RWPE2 (cell line): ENCODE measurements around the gene CACNA1A.
"Not testable (repeated sequence)": the region's sequence is repeated elsewhere in the genome, so short reads cannot be mapped to it uniquely, and the experiment has no call there.

Experiments
- ATAC-seq: fragments of 200-7000 bp; cut with Tn5 transposase; 3 replicates; pipeline ENCODE4 v1.9.1; 2021; ENCODE audit warnings: low read depth
- DNase-seq: peaks from one replicate; pipeline ENCODE4 v3.0.0-alpha.2; 2020; ENCODE audit warnings: low spot score
- H3K27ac ChIP-seq: fragments of 450-650 bp; 2 replicates; pipeline ENCODE4 v1.5.1; 2017; ENCODE audit warnings: mild to moderate bottlenecking; ENCODE audit not compliant: poor library complexity, severe bottlenecking
- H3K27me3 ChIP-seq: fragments of 250-450 bp; sonication (Bioruptor Pico); 2 replicates; pipeline ENCODE4 v1.5.1; 2021; ENCODE audit warnings: mild to moderate bottlenecking, moderate library complexity; ENCODE audit not compliant: insufficient read depth, poor library complexity, severe bottlenecking
- H3K36me3 ChIP-seq: fragments of 250-450 bp; sonication (Bioruptor Pico); 2 replicates; pipeline ENCODE4 v1.5.1; 2020; ENCODE audit warnings: low read depth, mild to moderate bottlenecking, moderate library complexity
- H3K4me1 ChIP-seq: fragments of 250-450 bp; sonication (Bioruptor Pico); 2 replicates; pipeline ENCODE4 v1.5.1; 2021; ENCODE audit warnings: mild to moderate bottlenecking, moderate library complexity; ENCODE audit not compliant: insufficient read depth, poor library complexity, severe bottlenecking
- H3K4me3 ChIP-seq: fragments of 250-450 bp; sonication (Bioruptor Pico); 2 replicates; pipeline ENCODE4 v1.5.1; 2021; ENCODE audit warnings: mild to moderate bottlenecking, moderate library complexity; ENCODE audit not compliant: severe bottlenecking
- H3K9me3 ChIP-seq: fragments of 250-450 bp; sonication (Bioruptor Pico); 2 replicates; pipeline ENCODE4 v1.5.1; 2021; ENCODE audit warnings: mild to moderate bottlenecking, moderate library complexity; ENCODE audit not compliant: severe bottlenecking
- TF ChIP-seq, protein P1 (sequence below): fragments of 450-650 bp; IDR thresholded peaks from one replicate; pipeline ENCODE4 v1.5.1; 2017; ENCODE audit warnings: mild to moderate bottlenecking, moderate library complexity; ENCODE audit not compliant: poor library complexity, severe bottlenecking

The CACNA1A gene

DNA sequence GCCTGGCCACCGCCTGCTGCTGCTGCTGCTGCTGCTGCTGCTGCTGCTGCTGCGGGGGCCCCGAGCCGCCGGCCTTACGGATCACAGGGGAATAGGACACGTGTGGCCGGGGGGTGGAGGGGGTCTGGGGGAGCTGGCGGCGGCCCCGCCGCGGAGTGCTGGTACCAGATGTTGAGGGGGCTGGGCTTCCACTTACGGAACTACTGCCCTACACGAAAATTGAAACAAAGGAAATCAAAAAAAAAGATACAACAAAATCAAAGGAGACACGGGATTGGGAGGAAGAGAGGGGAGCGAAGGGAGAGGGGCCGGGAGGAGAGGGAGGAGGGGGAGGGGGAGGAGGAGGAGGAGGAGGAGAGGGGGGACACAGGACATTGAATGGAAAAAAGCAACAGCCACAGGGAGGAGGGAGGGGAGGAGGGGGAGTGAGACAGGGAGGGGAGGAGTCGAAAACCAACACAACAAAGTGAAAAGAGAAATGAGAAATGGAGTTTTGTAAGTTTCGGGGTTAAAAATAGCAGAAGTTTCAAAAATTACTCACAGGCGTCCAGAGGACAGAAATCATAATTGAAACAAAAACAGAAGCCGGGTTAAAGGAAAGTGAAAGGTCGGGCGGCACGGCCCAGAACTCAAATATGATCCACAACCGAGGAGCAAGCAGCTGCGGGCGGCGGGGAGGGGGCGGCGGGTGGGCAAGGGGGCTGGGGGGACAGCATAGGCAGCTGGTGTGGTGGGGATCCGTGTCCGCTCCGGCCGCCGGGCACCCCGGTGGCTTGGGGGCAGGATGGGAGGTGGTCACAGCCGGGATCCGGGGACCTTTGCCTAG, 298.2 kb downstream of the CACNA1A start:
- no peaks in the 10 kb centered on the region for H3K36me3 ChIP-seq
- no peaks in the 10 kb centered on the region for H3K9me3 ChIP-seq
- H3K27me3 ChIP-seq, result no peaks in the 10 kb centered on the region
- H3K4me1 ChIP-seq, result no peaks in the 10 kb centered on the region
- TF ChIP-seq, protein P1, sequence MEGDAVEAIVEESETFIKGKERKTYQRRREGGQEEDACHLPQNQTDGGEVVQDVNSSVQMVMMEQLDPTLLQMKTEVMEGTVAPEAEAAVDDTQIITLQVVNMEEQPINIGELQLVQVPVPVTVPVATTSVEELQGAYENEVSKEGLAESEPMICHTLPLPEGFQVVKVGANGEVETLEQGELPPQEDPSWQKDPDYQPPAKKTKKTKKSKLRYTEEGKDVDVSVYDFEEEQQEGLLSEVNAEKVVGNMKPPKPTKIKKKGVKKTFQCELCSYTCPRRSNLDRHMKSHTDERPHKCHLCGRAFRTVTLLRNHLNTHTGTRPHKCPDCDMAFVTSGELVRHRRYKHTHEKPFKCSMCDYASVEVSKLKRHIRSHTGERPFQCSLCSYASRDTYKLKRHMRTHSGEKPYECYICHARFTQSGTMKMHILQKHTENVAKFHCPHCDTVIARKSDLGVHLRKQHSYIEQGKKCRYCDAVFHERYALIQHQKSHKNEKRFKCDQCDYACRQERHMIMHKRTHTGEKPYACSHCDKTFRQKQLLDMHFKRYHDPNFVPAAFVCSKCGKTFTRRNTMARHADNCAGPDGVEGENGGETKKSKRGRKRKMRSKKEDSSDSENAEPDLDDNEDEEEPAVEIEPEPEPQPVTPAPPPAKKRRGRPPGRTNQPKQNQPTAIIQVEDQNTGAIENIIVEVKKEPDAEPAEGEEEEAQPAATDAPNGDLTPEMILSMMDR, result no peak
- no peak for DNase-seq
- H3K4me3 ChIP-seq, result peak overlapping the region; percentile 21
- peak overlapping the region; percentile 75 for H3K27ac ChIP-seq
- no peak; the same call in 2 of the 3 replicates for ATAC-seq

DNA sequence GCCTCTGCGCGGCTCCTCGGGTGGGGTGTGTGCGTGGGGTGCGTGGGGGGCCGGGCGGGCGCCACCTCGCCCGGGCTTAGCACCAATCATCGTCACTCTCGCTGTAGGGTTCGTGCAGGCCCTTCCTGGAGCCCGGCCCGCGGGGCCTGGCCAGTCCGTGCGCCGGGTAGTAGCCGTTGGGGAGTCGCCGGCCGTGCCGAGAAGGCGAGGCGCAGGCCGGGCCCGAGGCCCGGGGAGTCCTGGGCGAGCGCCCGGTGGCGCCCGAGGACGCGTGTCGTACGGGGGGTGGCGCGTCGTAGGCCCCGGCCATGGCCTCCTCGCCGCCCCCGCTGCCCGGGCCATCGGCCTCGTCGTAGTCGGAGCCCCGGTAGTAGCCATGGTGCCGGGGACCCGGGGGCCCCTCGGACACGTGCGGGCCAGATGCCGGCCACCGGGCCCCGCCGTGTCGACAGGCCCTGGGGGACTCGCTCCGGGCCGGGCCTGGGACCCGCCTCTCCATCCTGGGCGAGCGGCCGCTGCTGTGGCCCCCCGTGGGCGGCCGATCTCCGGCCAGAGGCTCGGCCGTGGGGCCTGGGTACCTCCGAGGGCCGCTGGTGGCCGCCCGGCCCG, 298.9 kb downstream of the CACNA1A start:
- Histone ChIP-seq H3K9me3 (no peaks in the 10 kb centered on the region), H3K4me3 (peak overlapping the region; percentile 21), H3K27ac (peak overlapping the region; percentile 75), H3K27me3 (no peaks in the 10 kb centered on the region), H3K36me3 (no peaks in the 10 kb centered on the region), H3K4me1 (no peaks in the 10 kb centered on the region)
- TF ChIP-seq, protein P1, result no peak
- DNase-seq (no peak), ATAC-seq (peak; percentile 56)

DNA sequence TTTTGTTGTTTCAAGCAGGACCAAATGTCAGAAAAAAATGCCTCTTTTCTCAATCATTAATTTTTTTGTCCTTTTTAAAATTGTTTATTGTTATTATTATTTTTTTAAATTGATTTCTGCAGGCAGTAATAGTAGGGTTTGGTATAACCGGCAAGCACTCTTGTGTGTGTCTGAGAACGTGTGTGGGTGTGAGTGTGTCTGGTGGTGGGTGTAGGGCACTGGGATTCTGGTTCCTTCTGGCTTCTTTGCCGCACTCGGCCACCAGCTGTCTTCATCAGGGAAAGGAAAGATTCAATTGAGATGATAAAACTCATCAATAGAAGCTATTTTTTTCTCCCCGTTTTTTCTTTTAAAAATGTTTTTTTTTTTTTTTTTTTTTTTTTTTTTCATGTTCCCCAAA, 299.7 kb downstream of the CACNA1A start:
- Histone ChIP-seq H3K27me3 (no peaks in the 10 kb centered on the region), H3K9me3 (no peaks in the 10 kb centered on the region), H3K4me3 (no peak overlapping the region), H3K27ac (peak overlapping the region; percentile 75), H3K36me3 (no peaks in the 10 kb centered on the region), H3K4me1 (no peaks in the 10 kb centered on the region)
- DNase-seq (no peak), ATAC-seq (no peak)
- TF ChIP-seq, protein P1, result no peak

DNA sequence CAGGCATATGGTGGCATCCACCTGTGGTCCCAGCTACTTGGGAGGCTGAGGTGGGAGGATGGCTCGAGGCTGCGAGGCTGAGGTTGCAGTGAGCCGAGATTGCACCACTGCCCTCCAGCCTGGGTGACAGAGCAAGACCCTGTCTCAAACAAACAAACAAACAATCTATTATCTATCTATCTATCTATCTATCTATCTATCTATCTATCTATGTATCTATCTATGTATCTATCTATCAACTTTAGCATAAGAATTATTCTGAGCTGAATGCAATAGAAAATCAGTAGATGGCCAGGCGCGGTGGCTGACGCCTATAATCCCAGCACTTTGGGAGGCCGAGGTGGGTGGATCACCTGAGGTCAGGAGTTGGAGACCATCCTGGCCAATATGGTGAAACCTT, 304.2 kb downstream of the CACNA1A start:
- H3K36me3 ChIP-seq, DNase-seq, ATAC-seq, H3K27ac ChIP-seq, H3K4me1 ChIP-seq, H3K4me3 ChIP-seq, H3K9me3 ChIP-seq, H3K27me3 ChIP-seq: not testable (repeated sequence)

DNA sequence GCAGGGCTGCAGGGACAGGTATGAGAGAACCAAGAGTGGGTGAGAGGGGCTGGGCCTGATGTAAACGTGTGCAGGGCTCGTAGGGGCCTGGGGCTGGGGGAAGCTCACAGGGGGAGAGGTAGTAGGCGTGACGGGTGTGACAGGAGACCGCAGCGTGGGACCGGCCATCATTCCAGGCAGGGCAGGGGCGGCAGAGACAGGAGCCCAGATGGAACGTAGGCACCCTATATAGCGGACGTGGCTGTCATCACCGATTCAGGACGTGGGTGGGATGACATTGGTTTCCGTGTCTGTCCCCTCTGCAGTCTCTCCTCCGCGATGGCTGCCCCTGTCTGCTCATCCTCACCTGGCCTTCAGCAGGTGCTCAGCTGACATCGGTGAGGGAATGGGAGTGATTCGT, 307.6 kb downstream of the CACNA1A start:
- TF ChIP-seq, protein P1, result no peak
- Histone ChIP-seq H3K36me3 (no peaks in the 10 kb centered on the region), H3K4me1 (no peaks in the 10 kb centered on the region), H3K27ac (no peak overlapping the region), H3K9me3 (no peaks in the 10 kb centered on the region), H3K27me3 (no peaks in the 10 kb centered on the region), H3K4me3 (no peak overlapping the region)
- DNase-seq (no peak), ATAC-seq (no peak)
